Neural cell (in vitro differentiated cells): ENCODE results near the gene PPFIBP1.

Experiments
- EP300 ChIP-seq: fragments of 450-650 bp; conservative IDR thresholded peaks from 2 replicates; pipeline ENCODE4 v1.6.1; 2014; ENCODE audit warnings: antibody characterized with exemption, mild to moderate bottlenecking, moderate library complexity; ENCODE audit not compliant: poor library complexity, severe bottlenecking
- TF ChIP-seq, protein P1 (sequence below): fragments of 450-650 bp; IDR thresholded peaks from 2 replicates; pipeline ENCODE4 v1.5.1; 2014; ENCODE audit warnings: antibody characterized with exemption, mild to moderate bottlenecking, moderate library complexity; ENCODE audit not compliant: poor library complexity, severe bottlenecking
- TF ChIP-seq, protein P2 (sequence below): IDR thresholded peaks from 2 replicates; pipeline ENCODE4 v1.6.1; 2012; ENCODE audit warnings: borderline replicate concordance

GRCh38 chr12:27541031-27541719, 17.2 kb downstream of the PPFIBP1 start:
- TF ChIP-seq, protein P1, sequence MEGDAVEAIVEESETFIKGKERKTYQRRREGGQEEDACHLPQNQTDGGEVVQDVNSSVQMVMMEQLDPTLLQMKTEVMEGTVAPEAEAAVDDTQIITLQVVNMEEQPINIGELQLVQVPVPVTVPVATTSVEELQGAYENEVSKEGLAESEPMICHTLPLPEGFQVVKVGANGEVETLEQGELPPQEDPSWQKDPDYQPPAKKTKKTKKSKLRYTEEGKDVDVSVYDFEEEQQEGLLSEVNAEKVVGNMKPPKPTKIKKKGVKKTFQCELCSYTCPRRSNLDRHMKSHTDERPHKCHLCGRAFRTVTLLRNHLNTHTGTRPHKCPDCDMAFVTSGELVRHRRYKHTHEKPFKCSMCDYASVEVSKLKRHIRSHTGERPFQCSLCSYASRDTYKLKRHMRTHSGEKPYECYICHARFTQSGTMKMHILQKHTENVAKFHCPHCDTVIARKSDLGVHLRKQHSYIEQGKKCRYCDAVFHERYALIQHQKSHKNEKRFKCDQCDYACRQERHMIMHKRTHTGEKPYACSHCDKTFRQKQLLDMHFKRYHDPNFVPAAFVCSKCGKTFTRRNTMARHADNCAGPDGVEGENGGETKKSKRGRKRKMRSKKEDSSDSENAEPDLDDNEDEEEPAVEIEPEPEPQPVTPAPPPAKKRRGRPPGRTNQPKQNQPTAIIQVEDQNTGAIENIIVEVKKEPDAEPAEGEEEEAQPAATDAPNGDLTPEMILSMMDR = no peak
- TF ChIP-seq, protein P2, sequence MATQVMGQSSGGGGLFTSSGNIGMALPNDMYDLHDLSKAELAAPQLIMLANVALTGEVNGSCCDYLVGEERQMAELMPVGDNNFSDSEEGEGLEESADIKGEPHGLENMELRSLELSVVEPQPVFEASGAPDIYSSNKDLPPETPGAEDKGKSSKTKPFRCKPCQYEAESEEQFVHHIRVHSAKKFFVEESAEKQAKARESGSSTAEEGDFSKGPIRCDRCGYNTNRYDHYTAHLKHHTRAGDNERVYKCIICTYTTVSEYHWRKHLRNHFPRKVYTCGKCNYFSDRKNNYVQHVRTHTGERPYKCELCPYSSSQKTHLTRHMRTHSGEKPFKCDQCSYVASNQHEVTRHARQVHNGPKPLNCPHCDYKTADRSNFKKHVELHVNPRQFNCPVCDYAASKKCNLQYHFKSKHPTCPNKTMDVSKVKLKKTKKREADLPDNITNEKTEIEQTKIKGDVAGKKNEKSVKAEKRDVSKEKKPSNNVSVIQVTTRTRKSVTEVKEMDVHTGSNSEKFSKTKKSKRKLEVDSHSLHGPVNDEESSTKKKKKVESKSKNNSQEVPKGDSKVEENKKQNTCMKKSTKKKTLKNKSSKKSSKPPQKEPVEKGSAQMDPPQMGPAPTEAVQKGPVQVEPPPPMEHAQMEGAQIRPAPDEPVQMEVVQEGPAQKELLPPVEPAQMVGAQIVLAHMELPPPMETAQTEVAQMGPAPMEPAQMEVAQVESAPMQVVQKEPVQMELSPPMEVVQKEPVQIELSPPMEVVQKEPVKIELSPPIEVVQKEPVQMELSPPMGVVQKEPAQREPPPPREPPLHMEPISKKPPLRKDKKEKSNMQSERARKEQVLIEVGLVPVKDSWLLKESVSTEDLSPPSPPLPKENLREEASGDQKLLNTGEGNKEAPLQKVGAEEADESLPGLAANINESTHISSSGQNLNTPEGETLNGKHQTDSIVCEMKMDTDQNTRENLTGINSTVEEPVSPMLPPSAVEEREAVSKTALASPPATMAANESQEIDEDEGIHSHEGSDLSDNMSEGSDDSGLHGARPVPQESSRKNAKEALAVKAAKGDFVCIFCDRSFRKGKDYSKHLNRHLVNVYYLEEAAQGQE = no peak
- no peak for TF ChIP-seq EP300
